WTC11 (cell line): ENCODE measurements around the gene STARD7. TPM values are rescaled to one million over a fixed set of nuclear protein-coding genes. Genes with fewer than 3 reads are reported as not detected.

Experiments used
- ATAC-seq: fragments of 200-7000 bp; cut with Tn5 transposase; 2 replicates; pipeline ENCODE4 v1.10.0; 2021; ENCODE audit warnings: mild to moderate bottlenecking, moderate library complexity
- CTCF ChIA-PET: fragments of 300-600 bp; sonication (Branson Sonifier 250); formaldehyde crosslinking; loops from one replicate; lab custom pipeline; 2021; ENCODE audit warnings: antibody characterized with exemption; lab: Charles Lee
- POLR2A ChIA-PET: fragments of 350-600 bp; sonication (Branson Sonifier 250); formaldehyde crosslinking; loops from one replicate; lab custom pipeline; 2021; ENCODE audit warnings: antibody characterized with exemption; lab: Charles Lee
- DNase-seq: peaks from one replicate; pipeline ENCODE4 v3.0.0; 2021; ENCODE audit warnings: low spot score
- H3K27ac Mint-ChIP-seq: 2 replicates; pipeline ENCODE4 v1.8.0; 2021; ENCODE audit warnings: mixed read lengths
- H3K27me3 Mint-ChIP-seq: 2 replicates; pipeline ENCODE4 v1.8.0; 2021; ENCODE audit warnings: low read depth, mild to moderate bottlenecking, moderate library complexity, mixed read lengths
- H3K36me3 Mint-ChIP-seq: 2 replicates; pipeline ENCODE4 v1.8.0; 2021; ENCODE audit warnings: mixed read lengths
- H3K4me1 Mint-ChIP-seq: 2 replicates; pipeline ENCODE4 v1.8.0; 2022; ENCODE audit warnings: mixed read lengths
- H3K4me3 Mint-ChIP-seq: 2 replicates; pipeline ENCODE4 v1.8.0; 2021; ENCODE audit warnings: mild to moderate bottlenecking, moderate library complexity, mixed read lengths
- H3K9me3 Mint-ChIP-seq: 2 replicates; pipeline ENCODE4 v1.8.0; 2021; ENCODE audit warnings: mixed read lengths
- CBFB ChIP-seq: sonication (generic); formaldehyde crosslinking; IDR thresholded peaks from 2 replicates; pipeline ENCODE4 v1.8.1; 2022; ENCODE audit warnings: mild to moderate bottlenecking, low read depth, missing genetic modification reagents
- CTCF ChIP-seq: fragments of 200-600 bp; IDR thresholded peaks from 2 replicates; pipeline ENCODE4 v1.8.0; 2022; ENCODE audit warnings: antibody characterized with exemption
- ETV6 ChIP-seq: sonication (generic); formaldehyde crosslinking; IDR thresholded peaks from 2 replicates; pipeline ENCODE4 v1.8.1; 2022; ENCODE audit warnings: mild to moderate bottlenecking, missing genetic modification reagents
- IRF2 ChIP-seq: sonication (generic); formaldehyde crosslinking; IDR thresholded peaks from 2 replicates; pipeline ENCODE4 v1.8.0; 2022; ENCODE audit warnings: low read depth, missing genetic modification reagents, borderline replicate concordance
- JUN ChIP-seq: sonication (generic); formaldehyde crosslinking; IDR thresholded peaks from 2 replicates; pipeline ENCODE4 v1.8.0; 2023; ENCODE audit warnings: mild to moderate bottlenecking, missing genetic modification reagents
- NFATC4 ChIP-seq: fragments of 250-450 bp; sonication (Bioruptor Pico); IDR thresholded peaks from 2 replicates; pipeline ENCODE4 v1.9.0; 2021; ENCODE audit warnings: mild to moderate bottlenecking
- NFYB ChIP-seq: sonication (generic); formaldehyde crosslinking; conservative IDR thresholded peaks from 2 replicates; pipeline ENCODE4 v1.8.0; 2022; ENCODE audit warnings: low read depth, missing genetic modification reagents
- PRDM15 ChIP-seq: sonication (generic); formaldehyde crosslinking; IDR thresholded peaks from 2 replicates; pipeline ENCODE4 v1.8.0; 2022; ENCODE audit warnings: missing genetic modification reagents
- PRRX2 ChIP-seq: fragments of 250-450 bp; sonication (Bioruptor Pico); IDR thresholded peaks from 2 replicates; pipeline ENCODE4 v1.8.0; 2021; ENCODE audit warnings: mild to moderate bottlenecking
- SP1 ChIP-seq: sonication (generic); formaldehyde crosslinking; conservative IDR thresholded peaks from 2 replicates; pipeline ENCODE4 v1.8.1; 2022; ENCODE audit warnings: missing genetic modification reagents
- STAT6 ChIP-seq: sonication (generic); formaldehyde crosslinking; conservative IDR thresholded peaks from 2 replicates; pipeline ENCODE4 v1.8.1; 2023; ENCODE audit warnings: mild to moderate bottlenecking, low read depth, missing genetic modification reagents, moderate library complexity
- USF2 ChIP-seq: sonication (generic); formaldehyde crosslinking; IDR thresholded peaks from 2 replicates; pipeline ENCODE4 v1.8.1; 2023; ENCODE audit warnings: mild to moderate bottlenecking, missing genetic modification reagents, moderate library complexity
- ZBTB43 ChIP-seq: sonication (generic); formaldehyde crosslinking; IDR thresholded peaks from 2 replicates; pipeline ENCODE4 v1.8.1; 2023; ENCODE audit warnings: mild to moderate bottlenecking, missing genetic modification reagents
- ZNF396 ChIP-seq: fragments of 250-450 bp; sonication (Bioruptor Pico); IDR thresholded peaks from 2 replicates; pipeline ENCODE4 v1.8.0; 2021; ENCODE audit warnings: mild to moderate bottlenecking, moderate library complexity, borderline replicate concordance
- ZNF671 ChIP-seq: fragments of 250-450 bp; sonication (Bioruptor Pico); IDR thresholded peaks from 2 replicates; pipeline ENCODE4 v1.8.0; 2021; ENCODE audit warnings: mild to moderate bottlenecking
- total RNA-seq: library from RNA; stranded (reverse); gene quantifications from 3 replicates; pipeline ENCODE4 v1.2.3, GENCODE V29; 2021

The STARD7 gene
- total RNA-seq, 1 experiment from 2014 or later = 217 TPM

GRCh38 chr2:96245609-96246390, 37.2 kb upstream of the STARD7 start:
- POLR2A ChIA-PET = interaction anchor here (1.0 to 1.2 kb wide), 2 partner anchors 38 to 44 kb away, joined by 3 to 5 read pairs; no protein-coding TSS in a partner anchor
- ATAC-seq = no peak
- peaks cover 8% of the 10 kb centered on the region for H3K4me1 Mint-ChIP-seq
- H3K27me3 Mint-ChIP-seq = no peaks in the 10 kb centered on the region
- H3K36me3 Mint-ChIP-seq = no peaks in the 10 kb centered on the region
- H3K9me3 Mint-ChIP-seq = no peaks in the 10 kb centered on the region
- H3K4me3 Mint-ChIP-seq = no peak overlapping the region
- no peak for DNase-seq
- CTCF ChIA-PET = interaction anchor here (0.6 to 1.4 kb wide), 5 partner anchors 15 to 130 kb away, joined by 3 to 6 read pairs (median 3); partner anchors contain the start of gene ADRA2B
- H3K27ac Mint-ChIP-seq = no peak overlapping the region
- TF ChIP-seq ZBTB43 (CRISPR knock-in tag) = no peak
- no peak for TF ChIP-seq USF2
- TF ChIP-seq CTCF = no peak
- no peak for TF ChIP-seq CBFB (CRISPR knock-in tag)
- no peak for TF ChIP-seq NFATC4
- TF ChIP-seq IRF2 (CRISPR knock-in tag) = no peak

GRCh38 chr2:96243843-96244242, 35.2 kb upstream of the STARD7 start:
- ChIA-PET POLR2A (interaction anchor here (0.7 kb wide), 1 partner anchor 55 kb away, joined by 3 read pairs; no protein-coding TSS in a partner anchor), CTCF (no interaction called here)
- no peak for ATAC-seq
- peaks cover 8% of the 10 kb centered on the region for H3K4me1 Mint-ChIP-seq
- no peak overlapping the region for H3K4me3 Mint-ChIP-seq
- no peaks in the 10 kb centered on the region for H3K36me3 Mint-ChIP-seq
- H3K9me3 Mint-ChIP-seq = no peaks in the 10 kb centered on the region
- TF ChIP-seq ZNF671 (no peak), NFYB (no peak), ZNF396 (CRISPR knock-in tag) (no peak)
- no peak overlapping the region for H3K27ac Mint-ChIP-seq
- H3K27me3 Mint-ChIP-seq = no peaks in the 10 kb centered on the region
- DNase-seq = no peak

GRCh38 chr2:96241900-96242611, 33.4 kb upstream of the STARD7 start:
- Mint-ChIP-seq H3K36me3 (no peaks in the 10 kb centered on the region), H3K27ac (no peak overlapping the region), H3K9me3 (no peaks in the 10 kb centered on the region), H3K4me3 (no peak overlapping the region), H3K27me3 (no peaks in the 10 kb centered on the region), H3K4me1 (peaks cover 8% of the 10 kb centered on the region)
- ChIA-PET CTCF (interaction anchor here (0.6 to 2.8 kb wide), 8 partner anchors 12 to 296 kb away, joined by 3 to 13 read pairs (median 4); partner anchors contain the start of gene ASTL), POLR2A (interaction anchor here (0.8 to 1.4 kb wide), 2 partner anchors 33 to 41 kb away, joined by 3 to 7 read pairs; partner anchors contain the start of gene STARD7)
- ATAC-seq (no peak), DNase-seq (no peak)
- no peak for TF ChIP-seq JUN (CRISPR knock-in tag)
- TF ChIP-seq ZNF671 = no peak
- TF ChIP-seq ETV6 (CRISPR knock-in tag) = no peak
- no peak for TF ChIP-seq PRRX2 (CRISPR knock-in tag)
- no peak for TF ChIP-seq PRDM15 (CRISPR knock-in tag)
- TF ChIP-seq STAT6 (CRISPR knock-in tag) = no peak
- no peak for TF ChIP-seq SP1 (CRISPR knock-in tag)
- no peak for TF ChIP-seq CTCF
